Stimulated activated CD8-positive, alpha-beta memory T cell treated with anti-CD3 and anti-CD28 coated beads, Interleukin-7, amount 100 ng/mL, for 24 hours (primary cell): ENCODE measurements around the gene ZMIZ1.
A peak's percentile ranks its signal among the peaks of the same experiment; 100 is the strongest.

ENCODE experiments used
- DNase-seq: peaks from one replicate; pipeline ENCODE4 v3.0.0-alpha.2; 2020; ENCODE audit warnings: low read depth

ZMIZ1 gene

GRCh38 chr10:79065091-79065551 is 3.6 kb upstream of the ZMIZ1 start:
- no peak for DNase-seq

GRCh38 chr10:79065853-79066252 is 2.9 kb upstream of the ZMIZ1 start:
- no peak for DNase-seq

- no peak for DNase-seq
Observed at GRCh38 chr10:79066411-79067240, 2.1 kb upstream of the ZMIZ1 start.

GRCh38 chr10:79067241-79068202 is 1.2 kb upstream of the ZMIZ1 start:
- peak; percentile 59 for DNase-seq

GRCh38 chr10:79068203-79068561 is 584 bp upstream of the ZMIZ1 start:
- no peak for DNase-seq

- no peak for DNase-seq
Observed at GRCh38 chr10:79069325-79070080, 737 bp downstream of the ZMIZ1 start.

GRCh38 chr10:79070081-79070605 is 1.4 kb downstream of the ZMIZ1 start:
- no peak for DNase-seq

GRCh38 chr10:79070606-79071395 is 2.0 kb downstream of the ZMIZ1 start:
- no peak for DNase-seq

GRCh38 chr10:79071396-79071923 is 2.7 kb downstream of the ZMIZ1 start:
- DNase-seq: no peak

GRCh38 chr10:79072041-79072441 is 3.3 kb downstream of the ZMIZ1 start:
- no peak for DNase-seq

- DNase-seq: no peak
Observed at GRCh38 chr10:79072994-79073645, 4.4 kb downstream of the ZMIZ1 start.

GRCh38 chr10:79073784-79074432 is 5.1 kb downstream of the ZMIZ1 start:
- no peak for DNase-seq

- no peak for DNase-seq
Observed at GRCh38 chr10:79074732-79075131, 6.0 kb downstream of the ZMIZ1 start.

- DNase-seq: no peak
Observed at GRCh38 chr10:79075418-79075817, 6.7 kb downstream of the ZMIZ1 start.

GRCh38 chr10:79077488-79078173 is 8.9 kb downstream of the ZMIZ1 start:
- no peak for DNase-seq

GRCh38 chr10:79078367-79079053 is 9.7 kb downstream of the ZMIZ1 start:
- no peak for DNase-seq

GRCh38 chr10:79079054-79079397 is 10.3 kb downstream of the ZMIZ1 start:
- no peak for DNase-seq

- DNase-seq: no peak
Observed at GRCh38 chr10:79079490-79080355, 11.0 kb downstream of the ZMIZ1 start.
